ENCODE measurements around the gene MAPK6.

Gene MAPK6

GRCh38 chr15:52056001-52056400, 37.0 kb downstream of the MAPK6 start:
- in situ Hi-C loops (cut with HindIII; ENCODE audit: low pct_ligation_motif_present, low sequenced_read_pairs) = no loop called here
- H3K27me3 ChIP-seq (replicated peaks) = no peaks in the 10 kb centered on the region
- no peak for DNase-seq
- H3K36me3 ChIP-seq (replicated peaks) = peaks cover 28% of the 10 kb centered on the region
- no peak for TF ChIP-seq CTCF (IDR thresholded peaks at IDR 0.05; ENCODE audit: low read depth, low read length, missing control alignments)
- H3K27ac ChIP-seq = no peak overlapping the region
- H3K4me3 ChIP-seq (ENCODE audit: low read depth, low read length) = no peak overlapping the region

- in situ Hi-C loops (cut with HindIII; ENCODE audit: low pct_ligation_motif_present, low sequenced_read_pairs) = no loop called here
- H3K27ac ChIP-seq = no peak overlapping the region
- H3K4me3 ChIP-seq (ENCODE audit: low read depth, low read length) = no peak overlapping the region
- H3K36me3 ChIP-seq (replicated peaks) = peaks cover 31% of the 10 kb centered on the region
- DNase-seq = no peak
- TF ChIP-seq CTCF (IDR thresholded peaks at IDR 0.05; ENCODE audit: low read depth, low read length, missing control alignments) = no peak
- no peaks in the 10 kb centered on the region for H3K27me3 ChIP-seq (replicated peaks)
Observed at GRCh38 chr15:52056496-52056895, 37.5 kb downstream of the MAPK6 start.

- in situ Hi-C loops (cut with HindIII; ENCODE audit: low pct_ligation_motif_present, low sequenced_read_pairs) = no loop called here
- no peak overlapping the region for H3K27ac ChIP-seq
- DNase-seq = no peak
Observed at GRCh38 chr15:52057996-52058395, 39.0 kb downstream of the MAPK6 start.

GRCh38 chr15:52060501-52060900, 41.5 kb downstream of the MAPK6 start:
- in situ Hi-C loops (cut with HindIII; ENCODE audit: low pct_ligation_motif_present, low sequenced_read_pairs) = no loop called here
- TF ChIP-seq CTCF (IDR thresholded peaks at IDR 0.05; ENCODE audit: low read depth, low read length, missing control alignments) = no peak
- H3K27ac ChIP-seq = no peak overlapping the region
- no peak overlapping the region for H3K4me3 ChIP-seq (ENCODE audit: low read depth, low read length)
- DNase-seq = no peak
- no peaks in the 10 kb centered on the region for H3K27me3 ChIP-seq (replicated peaks)
- peaks cover 49% of the 10 kb centered on the region for H3K36me3 ChIP-seq (replicated peaks)

More at GRCh38 chr15:52057996-52058395, 39.0 kb downstream of the MAPK6 start:
- no peaks in the 10 kb centered on the region for H3K27me3 ChIP-seq (replicated peaks)
- no peak for TF ChIP-seq CTCF (IDR thresholded peaks at IDR 0.05; ENCODE audit: low read depth, low read length, missing control alignments)
- H3K36me3 ChIP-seq (replicated peaks) = peaks cover 37% of the 10 kb centered on the region
- H3K4me3 ChIP-seq (ENCODE audit: low read depth, low read length) = no peak overlapping the region

GRCh38 chr15:52066842-52067544, 48.0 kb downstream of the MAPK6 start:
- TF ChIP-seq CTCF (IDR thresholded peaks at IDR 0.05; ENCODE audit: low read depth, low read length, missing control alignments) = no peak
- peaks cover 23% of the 10 kb centered on the region for H3K36me3 ChIP-seq (replicated peaks)
- H3K27me3 ChIP-seq (replicated peaks) = no peaks in the 10 kb centered on the region
- no peak overlapping the region for H3K27ac ChIP-seq
- in situ Hi-C loops (cut with HindIII; ENCODE audit: low pct_ligation_motif_present, low sequenced_read_pairs) = no loop called here
- DNase-seq = no peak
- no peak overlapping the region for H3K4me3 ChIP-seq (ENCODE audit: low read depth, low read length)

GRCh38 chr15:52067545-52067926, 48.5 kb downstream of the MAPK6 start:
- Histone ChIP-seq H3K36me3 (replicated peaks) (peaks cover 18% of the 10 kb centered on the region), H3K27ac (no peak overlapping the region), H3K27me3 (replicated peaks) (no peaks in the 10 kb centered on the region), H3K4me3 (ENCODE audit: low read depth, low read length) (no peak overlapping the region)
- TF ChIP-seq CTCF (IDR thresholded peaks at IDR 0.05; ENCODE audit: low read depth, low read length, missing control alignments) = no peak
- in situ Hi-C loops (cut with HindIII; ENCODE audit: low pct_ligation_motif_present, low sequenced_read_pairs) = no loop called here
- no peak for DNase-seq
